CD4-positive, alpha-beta T cell (primary cell): ENCODE results near the gene SIGLECL1. TPM values are rescaled to one million over a fixed set of nuclear protein-coding genes. Genes with fewer than 3 reads are reported as not detected.

Experiments
- ATAC-seq: fragments of 200-7000 bp; cut with Tn5 transposase; one replicate; pipeline ENCODE4 v1.10.0; 2022; ENCODE audit warnings: mild to moderate bottlenecking; ENCODE audit not compliant: poor library complexity
- CTCF ChIA-PET: fragments of 350-600 bp; sonication (Branson Sonifier 250); formaldehyde crosslinking; loops from one replicate; lab custom pipeline; 2021; ENCODE audit warnings: antibody characterized with exemption, inconsistent platforms; lab: Charles Lee
- POLR2A ChIA-PET: fragments of 350-600 bp; sonication (Branson Sonifier 250); formaldehyde crosslinking; loops from one replicate; lab custom pipeline; 2021; ENCODE audit warnings: antibody characterized with exemption, inconsistent platforms; lab: Charles Lee
- DNase-seq, 14 experiments: peaks; one replicate each; pipeline ENCODE4 v3.0.0-alpha.2; 2013 to 2020; ENCODE audit warnings: mixed read lengths in 2 of 14
- H3K27ac ChIP-seq, 2 donors: one replicate each; pipeline versions ENCODE4 v1.5.1 to v1.7.0; 2013; ENCODE audit warnings: low read length in 2 of 2, low read depth in 1 of 2, mild to moderate bottlenecking in 1 of 2
- H3K27me3 ChIP-seq, 2 experiments: 1 replicate in 1 of 2; 2 replicates in 1 of 2; pipeline versions ENCODE4 v1.6.1 to v1.7.0; 2013; ENCODE audit warnings: low read length in 2 of 2, control low read depth in 1 of 2, mild to moderate bottlenecking in 1 of 2, moderate library complexity in 1 of 2; ENCODE audit not compliant: insufficient read depth in 2 of 2, control insufficient read depth in 1 of 2
- H3K36me3 ChIP-seq: one replicate; pipeline ENCODE4 v1.6.1; 2013; ENCODE audit warnings: low read length, control low read depth; ENCODE audit not compliant: insufficient read depth
- H3K4me1 ChIP-seq: one replicate; pipeline ENCODE4 v1.6.1; 2013; ENCODE audit warnings: low read length, control low read depth; ENCODE audit not compliant: insufficient read depth
- H3K4me3 ChIP-seq: one replicate; pipeline ENCODE4 v1.5.1; 2013; ENCODE audit warnings: mild to moderate bottlenecking, low read length, moderate library complexity
- H3K9me3 ChIP-seq, 2 experiments: 1 replicate in 1 of 2; 2 replicates in 1 of 2; pipeline versions ENCODE4 v1.6.1 to v1.7.0; 2013; ENCODE audit warnings: low read length in 2 of 2, mild to moderate bottlenecking in 2 of 2, control low read depth in 1 of 2, moderate library complexity in 1 of 2; ENCODE audit not compliant: control insufficient read depth in 1 of 2, insufficient read depth in 1 of 2
- H3K27ac Mint-ChIP-seq: one replicate; pipeline ENCODE4 v1.8.0; 2020; ENCODE audit warnings: mixed read lengths
- H3K27me3 Mint-ChIP-seq: one replicate; pipeline ENCODE4 v1.8.0; 2021; ENCODE audit warnings: mixed read lengths
- H3K36me3 Mint-ChIP-seq: one replicate; pipeline ENCODE4 v1.8.0; 2021; ENCODE audit warnings: low read depth, mixed read lengths
- H3K4me1 Mint-ChIP-seq: one replicate; pipeline ENCODE4 v1.8.0; 2021; ENCODE audit warnings: low read depth, mixed read lengths
- H3K4me3 Mint-ChIP-seq: one replicate; pipeline ENCODE4 v1.8.0; 2020; ENCODE audit warnings: mild to moderate bottlenecking, mixed read lengths
- H3K9me3 Mint-ChIP-seq: one replicate; pipeline ENCODE4 v1.8.0; 2020; ENCODE audit warnings: mixed read lengths
- intact Hi-C, 2 experiments: fragments of 100-400 bp; cut with DNase I in 1 of 2; cut with micrococcal nuclease in 1 of 2; formaldehyde crosslinking; loops; one replicate each; pipeline versions ENCODE4 v1.15.1 to v1.9.0; 2023 to 2025; cut with DNase I, micrococcal nuclease
- total RNA-seq, 174 experiments: library from RNA in 2 of 174; stranded (reverse) in 2 of 174; gene quantifications; one replicate each; pipeline ENCODE4 v1.2.3 and lab custom pipeline; 2021 to 2026
- TF ChIP-seq, protein P1 (sequence below): fragments of 200-600 bp; IDR thresholded peaks from one replicate; pipeline ENCODE4 v1.8.0; 2022; ENCODE audit warnings: antibody characterized with exemption, mild to moderate bottlenecking

Gene SIGLECL1
- total RNA-seq, 2 experiments from 2014 or later: not detected

DNA sequence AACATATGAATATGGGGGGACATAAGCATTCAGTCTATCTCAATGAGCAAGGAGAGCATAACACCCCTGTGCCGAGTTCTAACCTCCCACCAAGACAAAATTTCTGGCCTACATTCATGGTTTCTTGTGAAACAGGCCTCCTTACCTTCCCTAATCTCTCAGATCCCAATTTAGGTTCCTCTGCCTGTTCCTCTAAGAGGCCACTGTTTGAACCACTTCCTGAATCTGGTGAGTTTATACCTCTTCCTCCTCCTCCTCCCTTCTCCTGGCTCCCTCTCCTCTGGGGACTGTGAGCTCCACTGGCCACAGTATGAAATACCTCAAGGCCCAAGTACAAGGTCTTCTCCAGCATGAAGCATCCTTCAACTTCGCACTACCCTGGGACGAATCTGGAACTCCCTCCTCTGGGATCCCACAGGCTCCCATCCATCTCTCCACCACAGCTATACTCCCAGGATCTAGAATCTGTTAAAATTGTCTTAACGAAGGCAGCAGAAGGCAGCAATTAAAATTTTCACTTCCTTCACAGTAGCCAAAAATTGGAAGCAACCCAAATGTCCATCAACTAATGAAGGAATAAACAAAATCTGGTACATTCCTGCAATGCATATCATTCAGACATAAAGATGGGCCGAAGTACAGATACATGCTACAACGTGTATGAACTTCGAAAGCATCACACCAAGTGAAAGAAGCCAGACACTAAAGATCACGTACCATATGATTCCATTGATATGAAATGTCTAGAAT lies 7.8 kb upstream of the SIGLECL1 start:
- peaks cover 0 to 12% of the 10 kb centered on the region in 2 experiments for H3K27me3 ChIP-seq
- intact Hi-C loops: no loop called here
- DNase-seq: no peak
- ATAC-seq: no peak
- H3K4me3 ChIP-seq: no peak overlapping the region
- peaks cover 19% of the 10 kb centered on the region for H3K27me3 Mint-ChIP-seq
- no peaks in the 10 kb centered on the region for H3K4me1 Mint-ChIP-seq
- no peak overlapping the region for H3K4me3 Mint-ChIP-seq
- ChIA-PET CTCF (no interaction called here), POLR2A (no interaction called here)
- H3K4me1 ChIP-seq: no peaks in the 10 kb centered on the region
- H3K36me3 Mint-ChIP-seq: no peaks in the 10 kb centered on the region
- no peaks in the 10 kb centered on the region for H3K36me3 ChIP-seq
- H3K9me3 Mint-ChIP-seq: no peaks in the 10 kb centered on the region
- peaks cover 0 to 4% of the 10 kb centered on the region in 2 experiments for H3K9me3 ChIP-seq
- no peak overlapping the region for H3K27ac ChIP-seq
- no peak overlapping the region for H3K27ac Mint-ChIP-seq
- TF ChIP-seq, protein P1, sequence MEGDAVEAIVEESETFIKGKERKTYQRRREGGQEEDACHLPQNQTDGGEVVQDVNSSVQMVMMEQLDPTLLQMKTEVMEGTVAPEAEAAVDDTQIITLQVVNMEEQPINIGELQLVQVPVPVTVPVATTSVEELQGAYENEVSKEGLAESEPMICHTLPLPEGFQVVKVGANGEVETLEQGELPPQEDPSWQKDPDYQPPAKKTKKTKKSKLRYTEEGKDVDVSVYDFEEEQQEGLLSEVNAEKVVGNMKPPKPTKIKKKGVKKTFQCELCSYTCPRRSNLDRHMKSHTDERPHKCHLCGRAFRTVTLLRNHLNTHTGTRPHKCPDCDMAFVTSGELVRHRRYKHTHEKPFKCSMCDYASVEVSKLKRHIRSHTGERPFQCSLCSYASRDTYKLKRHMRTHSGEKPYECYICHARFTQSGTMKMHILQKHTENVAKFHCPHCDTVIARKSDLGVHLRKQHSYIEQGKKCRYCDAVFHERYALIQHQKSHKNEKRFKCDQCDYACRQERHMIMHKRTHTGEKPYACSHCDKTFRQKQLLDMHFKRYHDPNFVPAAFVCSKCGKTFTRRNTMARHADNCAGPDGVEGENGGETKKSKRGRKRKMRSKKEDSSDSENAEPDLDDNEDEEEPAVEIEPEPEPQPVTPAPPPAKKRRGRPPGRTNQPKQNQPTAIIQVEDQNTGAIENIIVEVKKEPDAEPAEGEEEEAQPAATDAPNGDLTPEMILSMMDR: no peak

DNA sequence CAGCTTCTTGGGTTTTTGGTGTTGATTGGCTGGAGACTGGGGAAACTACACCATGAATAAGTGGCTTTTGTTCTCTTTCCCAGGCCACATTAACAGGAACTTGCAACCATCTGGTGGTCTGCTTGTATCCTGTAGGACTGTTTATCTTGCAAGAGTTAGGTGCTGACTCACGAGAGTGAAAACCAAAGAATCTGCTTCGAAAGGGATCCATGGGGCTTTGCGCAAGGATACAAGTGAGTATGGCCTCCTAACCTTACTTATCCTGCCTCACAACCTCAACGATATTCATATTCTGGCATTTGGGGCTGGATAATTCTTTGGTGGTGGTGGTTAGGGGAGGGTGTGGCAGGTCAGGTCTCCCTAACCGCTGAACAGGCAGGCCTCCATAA lies 4.7 kb upstream of the SIGLECL1 start:
- Histone ChIP-seq H3K36me3 (no peaks in the 10 kb centered on the region), H3K27me3 (peaks cover 0 to 8% of the 10 kb centered on the region in 2 experiments), H3K27ac (no peak overlapping the region), H3K4me3 (no peak overlapping the region), H3K9me3 (peaks cover 0 to 8% of the 10 kb centered on the region in 2 experiments), H3K4me1 (no peaks in the 10 kb centered on the region)
- intact Hi-C loops: no loop called here
- H3K27ac Mint-ChIP-seq: no peak overlapping the region
- H3K9me3 Mint-ChIP-seq: no peaks in the 10 kb centered on the region
- H3K36me3 Mint-ChIP-seq: no peaks in the 10 kb centered on the region
- no peak for ATAC-seq
- H3K4me1 Mint-ChIP-seq: no peaks in the 10 kb centered on the region
- no peak overlapping the region for H3K4me3 Mint-ChIP-seq
- DNase-seq: peak in 3 of 14 experiments; percentile 8 to 46 (median 43)
- ChIA-PET POLR2A (no interaction called here), CTCF (no interaction called here)
- TF ChIP-seq, protein P1: no peak
- H3K27me3 Mint-ChIP-seq: peaks cover 19% of the 10 kb centered on the region

DNA sequence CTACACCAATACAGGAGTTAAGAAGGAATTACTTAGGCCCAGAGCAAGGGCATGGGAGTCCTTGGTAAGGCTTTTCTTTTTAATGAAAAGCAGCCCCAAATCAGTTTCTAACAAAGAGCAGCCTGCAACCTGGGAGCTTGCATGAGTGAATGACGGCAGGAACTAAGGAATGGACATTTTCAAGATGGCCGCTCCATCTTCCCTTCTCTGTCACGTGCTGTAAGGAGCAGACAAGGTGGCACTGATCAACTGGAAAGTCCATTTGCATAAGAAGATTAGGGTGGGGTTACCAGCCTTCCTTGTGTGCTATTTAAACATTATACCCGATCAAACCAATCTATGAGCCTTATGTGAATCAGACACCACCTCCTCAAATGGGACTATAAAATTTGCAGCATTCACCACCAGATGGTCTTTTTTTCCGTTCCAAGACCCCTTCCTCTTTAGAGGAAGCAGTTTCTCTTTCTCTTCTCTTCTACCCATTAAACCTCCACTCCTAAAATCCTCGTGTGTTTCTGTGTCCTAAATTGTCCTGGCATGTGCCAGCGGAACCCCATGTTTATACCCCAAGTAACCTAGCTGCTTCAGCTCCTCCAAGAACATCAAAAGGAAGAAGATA lies 2.8 kb upstream of the SIGLECL1 start:
- H3K36me3 Mint-ChIP-seq: no peaks in the 10 kb centered on the region
- H3K27ac Mint-ChIP-seq: no peak overlapping the region
- Histone ChIP-seq H3K27ac (no peak overlapping the region), H3K36me3 (no peaks in the 10 kb centered on the region), H3K27me3 (no peaks in the 10 kb centered on the region), H3K4me3 (no peak overlapping the region), H3K4me1 (no peaks in the 10 kb centered on the region), H3K9me3 (peaks cover 0 to 11% of the 10 kb centered on the region in 2 experiments)
- ChIA-PET POLR2A (no interaction called here), CTCF (no interaction called here)
- no peaks in the 10 kb centered on the region for H3K9me3 Mint-ChIP-seq
- H3K4me3 Mint-ChIP-seq: no peak overlapping the region
- intact Hi-C loops: no loop called here
- H3K27me3 Mint-ChIP-seq: peaks cover 19% of the 10 kb centered on the region
- no peak for DNase-seq
- ATAC-seq: no peak
- TF ChIP-seq, protein P1: no peak
- no peaks in the 10 kb centered on the region for H3K4me1 Mint-ChIP-seq
